Measurements from ENCODE around the gene PMM2.

GRCh38 chr16:8777217-8777616 is 20.4 kb upstream of the PMM2 start:
- TF ChIP-seq POLR2AphosphoS5 (IDR thresholded peaks at IDR 0.05) (no peak), CTCF (IDR thresholded peaks at IDR 0.05) (no peak), POLR2A (IDR thresholded peaks at IDR 0.05) (no peak)

Measured in gastroesophageal sphincter (tissue), 3 donors.